NT2/D1 (cell line): ENCODE results near the gene HS6ST2.

Source experiments
- DNase-seq: peaks from one replicate; pipeline ENCODE4 v3.0.0-alpha.2; 2011; ENCODE audit warnings: low read depth, low spot score
- H3K27me3 ChIP-seq: 2 replicates; pipeline ENCODE4 v1.6.0; 2011; ENCODE audit warnings: mild to moderate bottlenecking; ENCODE audit not compliant: insufficient read length, insufficient read depth
- H3K36me3 ChIP-seq: 2 replicates; pipeline ENCODE4 v1.6.1; 2011; ENCODE audit warnings: mild to moderate bottlenecking, low read length, mixed read lengths; ENCODE audit not compliant: insufficient read depth, insufficient read length
- H3K4me1 ChIP-seq: 2 replicates; pipeline ENCODE4 v1.5.1; 2011; ENCODE audit not compliant: insufficient read depth, insufficient read length
- H3K4me3 ChIP-seq: 2 replicates; pipeline ENCODE4 v1.5.1; 2011; ENCODE audit warnings: low read depth; ENCODE audit not compliant: insufficient read length
- H3K9ac ChIP-seq: 2 replicates; pipeline ENCODE4 v1.6.0; 2011; ENCODE audit warnings: low read depth; ENCODE audit not compliant: insufficient read length
- H3K9me3 ChIP-seq: 2 replicates; pipeline ENCODE4 v1.5.1; 2011; ENCODE audit warnings: mild to moderate bottlenecking, low read length; ENCODE audit not compliant: insufficient read depth
- SUZ12 ChIP-seq: IDR thresholded peaks from 2 replicates; pipeline ENCODE4 v1.6.1; 2011; ENCODE audit not compliant: insufficient read length, insufficient read depth; ENCODE audit errors: extremely low read depth
- YY1 ChIP-seq: IDR thresholded peaks from 2 replicates; pipeline ENCODE4 v1.6.1; 2011; ENCODE audit not compliant: insufficient read length, insufficient read depth
- ZNF274 ChIP-seq: IDR thresholded peaks from 2 replicates; pipeline ENCODE4 v1.6.1; 2011; ENCODE audit warnings: mild to moderate bottlenecking, low read depth, low read length

Gene HS6ST2

DNA sequence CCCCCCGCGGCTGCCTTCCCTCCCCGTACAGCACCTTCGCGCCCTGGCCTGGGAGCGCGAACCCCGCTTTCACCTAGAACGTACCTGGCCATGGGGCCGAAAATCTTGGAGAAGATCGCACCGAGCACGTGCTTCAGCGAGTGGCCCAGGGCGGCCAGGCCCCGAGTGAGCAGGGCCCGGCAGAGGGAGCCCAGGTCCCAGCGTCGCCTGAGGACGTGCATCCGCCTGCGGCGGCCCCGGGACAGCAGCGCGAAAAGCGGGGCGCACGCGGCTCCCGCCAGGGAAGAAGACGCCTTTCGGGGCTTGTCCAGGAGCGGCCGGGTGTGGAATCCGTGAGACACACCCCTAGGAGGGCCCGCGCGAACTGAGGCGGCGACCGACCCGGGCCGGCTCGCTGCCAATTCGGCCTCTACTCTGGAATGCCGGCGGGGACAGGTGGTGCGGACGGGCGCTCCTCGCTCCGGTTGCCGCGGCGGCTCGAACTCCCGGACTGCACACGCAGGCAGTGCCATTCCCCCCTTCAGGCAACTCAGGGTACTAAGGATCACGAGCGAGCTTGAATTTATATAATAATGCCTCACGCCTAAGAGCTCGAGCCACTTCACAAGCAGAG, at the start of gene HS6ST2:
HS6ST2 (minus strand) TSS at position 539 of the 613 bp plus-strand sequence.
- DNase-seq = no peak
- peak within 1 kb of the TSS; percentile 28 for H3K4me3 ChIP-seq
- no peaks in the 10 kb centered on the region for H3K4me1 ChIP-seq
- no peaks in the 10 kb centered on the region for H3K36me3 ChIP-seq
- peak within 1 kb of the TSS; percentile 67 for H3K9ac ChIP-seq
- no peak for TF ChIP-seq SUZ12
- no peak for TF ChIP-seq YY1
- TF ChIP-seq ZNF274 = no peak
- no peaks in the 10 kb centered on the region for H3K9me3 ChIP-seq
- H3K27me3 ChIP-seq = peaks cover 28% of the 10 kb centered on the region

- no peak for TF ChIP-seq ZNF274
- TF ChIP-seq YY1 = no peak
- no peak for TF ChIP-seq SUZ12
- Histone ChIP-seq H3K4me1 (no peaks in the 10 kb centered on the region), H3K9me3 (no peaks in the 10 kb centered on the region), H3K36me3 (no peaks in the 10 kb centered on the region), H3K27me3 (no peaks in the 10 kb centered on the region), H3K9ac (no peak overlapping the region), H3K4me3 (no peak overlapping the region)
- DNase-seq = no peak
Observed at GRCh38 chrX:133007458-133007857, 49.0 kb upstream of the HS6ST2 start.

- Histone ChIP-seq H3K9ac (no peak overlapping the region), H3K4me1 (no peaks in the 10 kb centered on the region), H3K4me3 (no peak overlapping the region), H3K36me3 (no peaks in the 10 kb centered on the region), H3K27me3 (no peaks in the 10 kb centered on the region), H3K9me3 (no peaks in the 10 kb centered on the region)
- TF ChIP-seq ZNF274 (no peak), SUZ12 (no peak), YY1 (no peak)
- no peak for DNase-seq
Observed at GRCh38 chrX:133005616-133006015, 47.2 kb upstream of the HS6ST2 start.

DNA sequence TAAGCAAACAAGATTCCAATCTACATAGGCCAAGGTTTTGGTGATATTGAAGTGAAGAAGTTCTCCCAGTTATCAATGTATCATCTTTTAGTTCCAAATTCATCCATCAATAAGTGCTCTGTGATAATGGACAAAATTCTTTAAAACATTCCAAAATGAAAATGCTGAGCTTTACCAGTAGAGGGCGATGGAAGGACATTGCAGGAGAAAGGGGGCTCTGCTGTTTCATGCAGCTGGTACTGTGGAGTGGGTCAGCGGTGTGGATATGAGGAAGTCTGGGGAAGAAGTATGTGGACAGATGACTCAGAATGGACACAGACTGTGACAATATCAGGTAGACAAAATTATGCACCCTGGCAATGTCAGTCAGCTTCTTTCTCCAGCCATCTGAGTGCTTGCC, 46.6 kb upstream of the HS6ST2 start:
- no peaks in the 10 kb centered on the region for H3K9me3 ChIP-seq
- TF ChIP-seq SUZ12 (no peak), YY1 (no peak), ZNF274 (no peak)
- no peak overlapping the region for H3K4me3 ChIP-seq
- no peak for DNase-seq
- no peaks in the 10 kb centered on the region for H3K27me3 ChIP-seq
- no peak overlapping the region for H3K9ac ChIP-seq
- no peaks in the 10 kb centered on the region for H3K4me1 ChIP-seq
- no peaks in the 10 kb centered on the region for H3K36me3 ChIP-seq

GRCh38 chrX:132999209-132999608, 40.8 kb upstream of the HS6ST2 start:
- Histone ChIP-seq H3K9ac (no peak overlapping the region), H3K27me3 (no peaks in the 10 kb centered on the region), H3K9me3 (no peaks in the 10 kb centered on the region), H3K36me3 (no peaks in the 10 kb centered on the region), H3K4me1 (no peaks in the 10 kb centered on the region), H3K4me3 (no peak overlapping the region)
- TF ChIP-seq ZNF274 (no peak), YY1 (no peak), SUZ12 (no peak)
- no peak for DNase-seq

DNA sequence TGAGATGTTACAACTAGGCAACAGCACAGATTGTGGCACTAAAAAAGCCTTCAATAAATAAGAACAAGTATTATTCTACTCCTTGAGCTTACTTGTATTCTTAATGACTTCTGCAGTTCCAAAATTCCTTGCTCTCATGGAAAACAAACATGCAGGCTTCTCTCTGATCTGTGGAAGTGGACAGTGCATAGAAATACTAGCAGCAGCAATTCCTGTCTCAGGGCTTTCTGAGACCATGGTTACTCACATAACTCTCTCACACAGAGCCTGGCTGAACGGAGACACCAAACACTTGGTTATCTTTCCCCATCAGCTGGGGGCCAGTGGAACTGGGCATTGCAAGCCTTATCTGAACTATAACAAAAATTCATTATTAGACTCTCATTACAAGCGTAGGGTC, 32.4 kb upstream of the HS6ST2 start:
- Histone ChIP-seq H3K36me3 (no peaks in the 10 kb centered on the region), H3K27me3 (no peaks in the 10 kb centered on the region), H3K4me3 (no peak overlapping the region), H3K9ac (no peak overlapping the region), H3K4me1 (no peaks in the 10 kb centered on the region), H3K9me3 (no peaks in the 10 kb centered on the region)
- TF ChIP-seq YY1 (no peak), SUZ12 (no peak), ZNF274 (no peak)
- DNase-seq = no peak

DNA sequence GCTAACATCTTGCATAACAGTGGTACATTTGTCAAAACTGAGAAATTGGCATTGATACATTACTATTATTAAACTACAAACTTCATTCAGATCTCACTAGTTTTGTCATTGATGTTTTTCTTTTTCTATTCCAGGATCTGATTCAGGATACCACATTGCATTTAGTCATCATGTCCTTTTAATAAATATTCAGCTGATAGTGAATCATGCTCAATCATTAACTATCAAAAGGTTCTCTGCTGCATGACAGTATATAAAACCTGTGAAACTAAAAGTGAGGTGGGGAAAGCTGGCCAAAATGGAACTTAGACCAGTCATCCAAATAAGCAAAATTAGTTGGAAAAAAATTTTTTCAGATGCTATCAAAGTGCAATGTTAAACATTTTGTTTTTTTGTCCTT, 28.1 kb upstream of the HS6ST2 start:
- no peak overlapping the region for H3K9ac ChIP-seq
- H3K9me3 ChIP-seq = no peaks in the 10 kb centered on the region
- H3K4me3 ChIP-seq = no peak overlapping the region
- no peaks in the 10 kb centered on the region for H3K4me1 ChIP-seq
- DNase-seq = no peak
- H3K36me3 ChIP-seq = no peaks in the 10 kb centered on the region
- TF ChIP-seq SUZ12 (no peak), ZNF274 (no peak), YY1 (no peak)
- no peaks in the 10 kb centered on the region for H3K27me3 ChIP-seq
